Measurements from ENCODE around the gene IL23R. TPM values are rescaled to one million over a fixed set of nuclear protein-coding genes. Genes with fewer than 3 reads are reported as not detected.

IL23R gene
- total RNA-seq, 1 donor from 2014 or later: not detected

- FAIRE-seq (no peak), DNase-seq (ENCODE audit: low read depth) (no peak)
- Mint-ChIP-seq H3K4me1 (ENCODE audit: low read depth, unreplicated experiment) (no peaks in the 10 kb centered on the region), H3K27me3 (ENCODE audit: low read depth, unreplicated experiment) (no peaks in the 10 kb centered on the region), H3K27ac (ENCODE audit: unreplicated experiment) (no peak overlapping the region), H3K9me3 (ENCODE audit: unreplicated experiment) (no peaks in the 10 kb centered on the region), H3K36me3 (ENCODE audit: low read depth, unreplicated experiment) (no peaks in the 10 kb centered on the region), H3K4me3 (ENCODE audit: unreplicated experiment) (no peak overlapping the region)
- Histone ChIP-seq H3K79me2 (ENCODE audit: insufficient read depth, low read length) (no peaks in the 10 kb centered on the region), H3K36me3 (ENCODE audit: insufficient read depth, low read length) (no peaks in the 10 kb centered on the region), H3K9me3 (ENCODE audit: insufficient read depth, low read depth, low read length) (no peaks in the 10 kb centered on the region), H2AFZ (ENCODE audit: low read depth, low read length) (no peak overlapping the region), H4K20me1 (ENCODE audit: insufficient read depth, low read length) (no peaks in the 10 kb centered on the region), H3K27ac (ENCODE audit: low read depth, low read length) (no peak overlapping the region), H3K27me3 (ENCODE audit: insufficient read depth, low read length) (peaks cover 1% of the 10 kb centered on the region), H3K4me2 (ENCODE audit: low read length) (no peak overlapping the region), H3K4me3 (ENCODE audit: insufficient read depth, low read depth, low read length) (no peak overlapping the region), H3K4me1 (ENCODE audit: insufficient read depth, low read length) (no peaks in the 10 kb centered on the region), H3K9ac (ENCODE audit: low read length) (no peak overlapping the region)
- TF ChIP-seq EZH2 (IDR thresholded peaks at IDR 0.05; ENCODE audit: insufficient read depth, low read length) (no peak), CTCF (IDR thresholded peaks at IDR 0.05; ENCODE audit: insufficient read depth, low read depth, low read length) (no peak)
Observed at GRCh38 chr1:67190410-67190809, 24.2 kb downstream of the IL23R start.

- peaks cover 2% of the 10 kb centered on the region for H3K27me3 ChIP-seq (ENCODE audit: insufficient read depth, low read length)
- H3K9me3 Mint-ChIP-seq (ENCODE audit: unreplicated experiment): no peaks in the 10 kb centered on the region
- no peak overlapping the region for H3K27ac Mint-ChIP-seq (ENCODE audit: unreplicated experiment)
- H3K9me3 ChIP-seq (ENCODE audit: insufficient read depth, low read depth, low read length): no peaks in the 10 kb centered on the region
- no peak overlapping the region for H3K4me3 ChIP-seq (ENCODE audit: insufficient read depth, low read depth, low read length)
- H4K20me1 ChIP-seq (ENCODE audit: insufficient read depth, low read length): no peaks in the 10 kb centered on the region
- no peak overlapping the region for H3K4me3 Mint-ChIP-seq (ENCODE audit: unreplicated experiment)
- H3K27ac ChIP-seq (ENCODE audit: low read depth, low read length): no peak overlapping the region
- no peak overlapping the region for H3K4me2 ChIP-seq (ENCODE audit: low read length)
- FAIRE-seq (no peak), DNase-seq (ENCODE audit: low read depth) (no peak)
- H3K36me3 ChIP-seq (ENCODE audit: insufficient read depth, low read length): no peaks in the 10 kb centered on the region
- H2AFZ ChIP-seq (ENCODE audit: low read depth, low read length): no peak overlapping the region
- H3K9ac ChIP-seq (ENCODE audit: low read length): no peak overlapping the region
- TF ChIP-seq EZH2 (IDR thresholded peaks at IDR 0.05; ENCODE audit: insufficient read depth, low read length) (no peak), CTCF (IDR thresholded peaks at IDR 0.05; ENCODE audit: insufficient read depth, low read depth, low read length) (no peak)
- H3K4me1 Mint-ChIP-seq (ENCODE audit: low read depth, unreplicated experiment): no peaks in the 10 kb centered on the region
- no peaks in the 10 kb centered on the region for H3K4me1 ChIP-seq (ENCODE audit: insufficient read depth, low read length)
- H3K79me2 ChIP-seq (ENCODE audit: insufficient read depth, low read length): no peaks in the 10 kb centered on the region
- H3K36me3 Mint-ChIP-seq (ENCODE audit: low read depth, unreplicated experiment): no peaks in the 10 kb centered on the region
- no peaks in the 10 kb centered on the region for H3K27me3 Mint-ChIP-seq (ENCODE audit: low read depth, unreplicated experiment)
Observed at GRCh38 chr1:67190942-67191341, 24.7 kb downstream of the IL23R start.

- H3K27ac Mint-ChIP-seq (ENCODE audit: unreplicated experiment): no peak overlapping the region
- no peak overlapping the region for H3K4me2 ChIP-seq (ENCODE audit: low read length)
Observed at GRCh38 chr1:67191668-67192520, 25.6 kb downstream of the IL23R start.

More at GRCh38 chr1:67191668-67192520, 25.6 kb downstream of the IL23R start:
- no peak for DNase-seq (ENCODE audit: low read depth)
- Histone ChIP-seq H3K79me2 (ENCODE audit: insufficient read depth, low read length) (no peaks in the 10 kb centered on the region), H3K27ac (ENCODE audit: low read depth, low read length) (no peak overlapping the region), H2AFZ (ENCODE audit: low read depth, low read length) (no peak overlapping the region), H3K9ac (ENCODE audit: low read length) (no peak overlapping the region), H3K4me3 (ENCODE audit: insufficient read depth, low read depth, low read length) (no peak overlapping the region), H4K20me1 (ENCODE audit: insufficient read depth, low read length) (no peaks in the 10 kb centered on the region), H3K36me3 (ENCODE audit: insufficient read depth, low read length) (no peaks in the 10 kb centered on the region), H3K9me3 (ENCODE audit: insufficient read depth, low read depth, low read length) (no peaks in the 10 kb centered on the region), H3K4me1 (ENCODE audit: insufficient read depth, low read length) (no peaks in the 10 kb centered on the region), H3K27me3 (ENCODE audit: insufficient read depth, low read length) (peaks cover 2% of the 10 kb centered on the region)
- TF ChIP-seq CTCF (IDR thresholded peaks at IDR 0.05; ENCODE audit: insufficient read depth, low read depth, low read length) (no peak), EZH2 (IDR thresholded peaks at IDR 0.05; ENCODE audit: insufficient read depth, low read length) (no peak)
- no peak overlapping the region for H3K4me3 Mint-ChIP-seq (ENCODE audit: unreplicated experiment)
- H3K4me1 Mint-ChIP-seq (ENCODE audit: low read depth, unreplicated experiment): no peaks in the 10 kb centered on the region
- no peaks in the 10 kb centered on the region for H3K9me3 Mint-ChIP-seq (ENCODE audit: unreplicated experiment)
- FAIRE-seq: no peak
- no peaks in the 10 kb centered on the region for H3K36me3 Mint-ChIP-seq (ENCODE audit: low read depth, unreplicated experiment)
- no peaks in the 10 kb centered on the region for H3K27me3 Mint-ChIP-seq (ENCODE audit: low read depth, unreplicated experiment)
